ENCODE measurements around the gene TXNRD1.

GRCh38 chr12:104230304-104231095 lies 14.9 kb downstream of the TXNRD1 start:
- no peak for TF ChIP-seq EZH2phosphoT487 (IDR thresholded peaks at IDR 0.05; ENCODE audit: borderline replicate concordance, low read length)
- TF ChIP-seq CTCF (IDR thresholded peaks at IDR 0.05; ENCODE audit: low read depth, low read length, poor library complexity, severe bottlenecking) = no peak

Measured in DOHH2 (cell line).